DOHH2 (cell line): ENCODE results near the gene TAAR2.

ENCODE experiments used
- H3F3A ChIP-seq: fragments of 200-600 bp; sonication (generic), shearing (Covaris generic); 2 replicates; pipeline ENCODE4 v1.6.0; 2016; ENCODE audit warnings: antibody characterized with exemption, mild to moderate bottlenecking; ENCODE audit not compliant: control insufficient read depth, insufficient read depth
- H3K27ac ChIP-seq: fragments of 200-600 bp; sonication (generic); 2 replicates; pipeline ENCODE4 v1.5.1; 2014; ENCODE audit warnings: low read depth, mild to moderate bottlenecking, low read length, moderate library complexity
- H3K27me3 ChIP-seq: fragments of 200-600 bp; sonication (generic); 2 replicates; pipeline ENCODE4 v1.6.1; 2014; ENCODE audit warnings: mild to moderate bottlenecking, low read length, mixed read lengths; ENCODE audit not compliant: control insufficient read depth
- H3K36me3 ChIP-seq: fragments of 200-600 bp; sonication (generic); 2 replicates; pipeline ENCODE4 v1.6.1; 2014; ENCODE audit warnings: mild to moderate bottlenecking, low read length, moderate library complexity, mixed read lengths; ENCODE audit not compliant: control insufficient read depth
- H3K4me1 ChIP-seq: fragments of 200-600 bp; sonication (generic); 2 replicates; pipeline ENCODE4 v1.6.1; 2014; ENCODE audit warnings: mild to moderate bottlenecking, low read length, mixed read lengths; ENCODE audit not compliant: control insufficient read depth
- H3K4me2 ChIP-seq: fragments of 200-600 bp; sonication (generic); 2 replicates; pipeline ENCODE4 v1.6.0; 2014; ENCODE audit warnings: mild to moderate bottlenecking, low read length, moderate library complexity
- H3K4me3 ChIP-seq: fragments of 200-600 bp; sonication (generic); 2 replicates; pipeline ENCODE4 v1.5.1; 2014; ENCODE audit warnings: mild to moderate bottlenecking, low read length, mixed read lengths
- H3K79me2 ChIP-seq: fragments of 200-600 bp; sonication (generic); 2 replicates; pipeline ENCODE4 v1.6.1; 2014; ENCODE audit warnings: mild to moderate bottlenecking, low read length, mixed read lengths; ENCODE audit not compliant: control insufficient read depth
- H3K9me2 ChIP-seq: fragments of 200-600 bp; sonication (generic); replicated peaks from 2 replicates; pipeline ENCODE4 v1.6.1; 2014; ENCODE audit warnings: mild to moderate bottlenecking, low read length, mixed read lengths; ENCODE audit not compliant: control insufficient read depth
- H3K9me3 ChIP-seq: fragments of 200-600 bp; sonication (generic); 2 replicates; pipeline ENCODE4 v1.6.1; 2014; ENCODE audit warnings: antibody characterized with exemption, low read length, mixed read lengths; ENCODE audit not compliant: control insufficient read depth, insufficient read depth
- H4K20me1 ChIP-seq: fragments of 200-600 bp; sonication (generic); 2 replicates; pipeline ENCODE4 v1.6.0; 2014; ENCODE audit warnings: low read depth, mild to moderate bottlenecking, antibody characterized with exemption, low read length, moderate library complexity; ENCODE audit not compliant: control insufficient read depth, insufficient read depth
- EZH2phosphoT487 ChIP-seq: fragments of 200-600 bp; sonication (generic); IDR thresholded peaks from 2 replicates; pipeline ENCODE4 v1.6.1; 2017; ENCODE audit warnings: borderline replicate concordance, mild to moderate bottlenecking, antibody characterized with exemption, low read length, moderate library complexity, mixed read lengths
- TF ChIP-seq, protein P1 (sequence below): fragments of 200-600 bp; sonication (generic); IDR thresholded peaks from one replicate; pipeline ENCODE4 v1.5.1; 2014; ENCODE audit warnings: antibody characterized with exemption, mild to moderate bottlenecking, low read depth, low read length; ENCODE audit not compliant: poor library complexity, severe bottlenecking

TAAR2 gene, protein sequence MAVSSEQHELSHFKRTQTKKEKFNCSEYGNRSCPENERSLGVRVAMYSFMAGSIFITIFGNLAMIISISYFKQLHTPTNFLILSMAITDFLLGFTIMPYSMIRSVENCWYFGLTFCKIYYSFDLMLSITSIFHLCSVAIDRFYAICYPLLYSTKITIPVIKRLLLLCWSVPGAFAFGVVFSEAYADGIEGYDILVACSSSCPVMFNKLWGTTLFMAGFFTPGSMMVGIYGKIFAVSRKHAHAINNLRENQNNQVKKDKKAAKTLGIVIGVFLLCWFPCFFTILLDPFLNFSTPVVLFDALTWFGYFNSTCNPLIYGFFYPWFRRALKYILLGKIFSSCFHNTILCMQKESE

DNA sequence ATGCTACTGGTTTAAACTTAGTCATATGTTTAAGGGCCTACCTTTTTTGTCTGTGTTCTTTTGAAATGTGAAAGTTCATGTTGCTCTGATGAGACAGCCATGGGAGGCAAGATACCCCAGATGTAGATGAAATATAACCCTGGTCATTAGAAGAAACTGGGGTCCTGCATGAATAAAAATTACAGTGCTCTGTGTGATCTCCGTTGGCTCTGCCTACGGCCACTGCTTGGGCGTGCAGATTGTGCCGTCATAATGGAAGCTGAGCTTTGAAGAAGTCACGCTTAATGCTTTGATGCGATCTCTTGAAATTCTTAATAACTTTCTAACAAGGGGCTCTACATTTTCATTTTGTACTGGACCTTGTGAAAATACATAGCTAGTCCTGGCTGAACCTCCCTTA lies at the start of gene TAAR2:
Gene TAAR2 (minus strand): TSS at position 101 of the 400 bp plus-strand sequence. CDS start 0 bp downstream, at position 101.
- Histone ChIP-seq H3K36me3 (no peaks in the 10 kb centered on the region), H3K4me2 (no peak within 1 kb of the TSS), H3K79me2 (no peaks in the 10 kb centered on the region), H3K27me3 (no peaks in the 10 kb centered on the region), H3K27ac (no peak within 1 kb of the TSS), H3K9me3 (no peaks in the 10 kb centered on the region), H4K20me1 (no peaks in the 10 kb centered on the region), H3F3A (no peaks in the 10 kb centered on the region), H3K4me3 (no peak within 1 kb of the TSS), H3K4me1 (no peaks in the 10 kb centered on the region), H3K9me2 (no peaks in the 10 kb centered on the region)
- TF ChIP-seq, protein P1, sequence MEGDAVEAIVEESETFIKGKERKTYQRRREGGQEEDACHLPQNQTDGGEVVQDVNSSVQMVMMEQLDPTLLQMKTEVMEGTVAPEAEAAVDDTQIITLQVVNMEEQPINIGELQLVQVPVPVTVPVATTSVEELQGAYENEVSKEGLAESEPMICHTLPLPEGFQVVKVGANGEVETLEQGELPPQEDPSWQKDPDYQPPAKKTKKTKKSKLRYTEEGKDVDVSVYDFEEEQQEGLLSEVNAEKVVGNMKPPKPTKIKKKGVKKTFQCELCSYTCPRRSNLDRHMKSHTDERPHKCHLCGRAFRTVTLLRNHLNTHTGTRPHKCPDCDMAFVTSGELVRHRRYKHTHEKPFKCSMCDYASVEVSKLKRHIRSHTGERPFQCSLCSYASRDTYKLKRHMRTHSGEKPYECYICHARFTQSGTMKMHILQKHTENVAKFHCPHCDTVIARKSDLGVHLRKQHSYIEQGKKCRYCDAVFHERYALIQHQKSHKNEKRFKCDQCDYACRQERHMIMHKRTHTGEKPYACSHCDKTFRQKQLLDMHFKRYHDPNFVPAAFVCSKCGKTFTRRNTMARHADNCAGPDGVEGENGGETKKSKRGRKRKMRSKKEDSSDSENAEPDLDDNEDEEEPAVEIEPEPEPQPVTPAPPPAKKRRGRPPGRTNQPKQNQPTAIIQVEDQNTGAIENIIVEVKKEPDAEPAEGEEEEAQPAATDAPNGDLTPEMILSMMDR, result no peak
- no peak for TF ChIP-seq EZH2phosphoT487

- Histone ChIP-seq H3K4me2 (no peak overlapping the region), H3K27me3 (no peaks in the 10 kb centered on the region), H3K4me3 (no peak overlapping the region), H3K27ac (no peak overlapping the region), H3K4me1 (peaks cover 9% of the 10 kb centered on the region), H3K9me2 (no peaks in the 10 kb centered on the region), H3K36me3 (no peaks in the 10 kb centered on the region), H3K79me2 (no peaks in the 10 kb centered on the region), H4K20me1 (no peaks in the 10 kb centered on the region), H3K9me3 (no peaks in the 10 kb centered on the region), H3F3A (no peaks in the 10 kb centered on the region)
- no peak for TF ChIP-seq EZH2phosphoT487
- TF ChIP-seq, protein P1, result no peak
These were observed 49.5 kb upstream of the TAAR2 start for GRCh38 chr6:132673376-132674094.

GRCh38 chr6:132671295-132671694 lies 47.2 kb upstream of the TAAR2 start:
- no peaks in the 10 kb centered on the region for H3K36me3 ChIP-seq

More at GRCh38 chr6:132671295-132671694, 47.2 kb upstream of the TAAR2 start:
- no peaks in the 10 kb centered on the region for H3K9me3 ChIP-seq
- no peak overlapping the region for H3K27ac ChIP-seq
- no peaks in the 10 kb centered on the region for H3K9me2 ChIP-seq
- no peaks in the 10 kb centered on the region for H4K20me1 ChIP-seq
- no peaks in the 10 kb centered on the region for H3K79me2 ChIP-seq
- TF ChIP-seq EZH2phosphoT487, result no peak
- TF ChIP-seq, protein P1, result no peak
- no peak overlapping the region for H3K4me3 ChIP-seq
- peaks cover 9% of the 10 kb centered on the region for H3K4me1 ChIP-seq
- H3K4me2 ChIP-seq, result no peak overlapping the region
- H3F3A ChIP-seq, result no peaks in the 10 kb centered on the region
- no peaks in the 10 kb centered on the region for H3K27me3 ChIP-seq
